Suprapubic skin (tissue), 4 donors: ENCODE data around the gene SF3B1. TPM values are rescaled to one million over a fixed set of nuclear protein-coding genes. Genes with fewer than 3 reads are reported as not detected.

Experiments
- DNase-seq, 2 donors: peaks; one replicate each; pipeline ENCODE4 v3.0.0-alpha.2; 2019; ENCODE audit warnings: low spot score in 2 of 2
- H3K27ac ChIP-seq: fragments of 200-600 bp; sonication (generic); one replicate; pipeline ENCODE4 v1.5.1; 2019
- H3K27me3 ChIP-seq: fragments of 200-600 bp; sonication (generic); one replicate; pipeline ENCODE4 v1.5.1; 2019
- H3K36me3 ChIP-seq: fragments of 200-600 bp; sonication (generic); one replicate; pipeline ENCODE4 v1.5.1; 2019
- H3K4me1 ChIP-seq: fragments of 200-600 bp; sonication (generic); one replicate; pipeline ENCODE4 v1.5.1; 2019
- H3K4me3 ChIP-seq: fragments of 200-600 bp; sonication (generic); one replicate; pipeline ENCODE4 v1.5.1; 2019; ENCODE audit warnings: mild to moderate bottlenecking
- H3K9me3 ChIP-seq: fragments of 200-600 bp; sonication (generic); one replicate; pipeline ENCODE4 v1.5.1; 2019
- CTCF ChIP-seq, 2 donors: fragments of 200-600 bp in 1 of 2; fragments of 450-650 bp in 1 of 2; sonication (generic) in 1 of 2; IDR thresholded peaks; one replicate each; pipeline ENCODE4 v1.5.1; 2016 to 2019; ENCODE audit warnings: antibody characterized with exemption in 2 of 2, mild to moderate bottlenecking in 1 of 2, moderate library complexity in 1 of 2
- EP300 ChIP-seq: sonication (generic); formaldehyde crosslinking; IDR thresholded peaks from one replicate; pipeline ENCODE4 v1.6.1; 2017; ENCODE audit warnings: antibody characterized with exemption
- POLR2A ChIP-seq, 2 donors: fragments of 450-650 bp; IDR thresholded peaks; one replicate each; pipeline ENCODE4 v1.6.1; 2017; ENCODE audit warnings: antibody characterized with exemption in 2 of 2, mild to moderate bottlenecking in 2 of 2, moderate library complexity in 2 of 2
- POLR2AphosphoS5 ChIP-seq, 3 donors: sonication (generic); formaldehyde crosslinking; IDR thresholded peaks; one replicate each; pipeline ENCODE4 v1.6.1; 2017; ENCODE audit warnings: antibody characterized with exemption in 3 of 3
- WGBS: methylation state at CpG from one replicate; pipeline ENCODE4 v1.1.5; 2018; 5-methylcytosine and 5-hydroxymethylcytosine counted together
- total RNA-seq, 4 donors: library from RNA; depleted of rRNA; stranded (reverse); fragments of >200 nt; gene quantifications; one replicate each; pipeline ENCODE4 v1.1.0, GENCODE V29; 2016

SF3B1 gene
- total RNA-seq, 4 donors from 2014 or later: 216 to 894 (median 222) TPM

GRCh38 chr2:197363998-197364397 lies 70.8 kb downstream of the SF3B1 start:
- H3K4me3 ChIP-seq: no peak overlapping the region
- no peaks in the 10 kb centered on the region for H3K36me3 ChIP-seq
- no peaks in the 10 kb centered on the region for H3K4me1 ChIP-seq
- H3K27ac ChIP-seq: no peak overlapping the region
- no peak for DNase-seq
- TF ChIP-seq CTCF (IDR thresholded peaks at IDR 0.05): no peak
- H3K27me3 ChIP-seq: no peaks in the 10 kb centered on the region
- WGBS: 71% methylated on average over 5 of the region's 5 CpGs
- no peaks in the 10 kb centered on the region for H3K9me3 ChIP-seq

DNA sequence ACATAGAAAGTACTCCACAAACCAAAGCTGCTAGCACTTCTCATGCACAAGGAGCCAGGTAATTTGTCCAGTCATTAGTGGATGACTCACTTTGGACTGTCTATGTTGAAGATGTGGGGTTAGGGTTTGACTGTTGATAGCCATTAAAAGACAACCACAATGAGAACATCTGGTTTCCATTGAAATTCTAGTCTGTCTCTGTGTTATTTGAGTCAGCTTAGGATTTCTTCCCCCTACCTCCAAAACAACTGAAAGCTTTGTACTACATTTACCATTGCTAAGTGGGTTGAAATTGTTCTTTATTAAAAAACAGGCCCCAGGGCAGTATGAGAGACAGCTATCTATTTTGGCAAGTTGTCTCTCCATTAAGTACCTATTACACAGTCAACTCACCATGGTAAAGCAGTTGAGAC lies 74.1 kb downstream of the SF3B1 start:
- H3K9me3 ChIP-seq: no peaks in the 10 kb centered on the region
- H3K4me3 ChIP-seq: no peak overlapping the region
- DNase-seq: no peak
- no peak overlapping the region for H3K27ac ChIP-seq
- H3K27me3 ChIP-seq: no peaks in the 10 kb centered on the region
- H3K4me1 ChIP-seq: no peaks in the 10 kb centered on the region
- TF ChIP-seq POLR2A (IDR thresholded peaks at IDR 0.05): no peak
- TF ChIP-seq POLR2AphosphoS5 (IDR thresholded peaks at IDR 0.05): no peak
- no peak for TF ChIP-seq EP300
- no peak for TF ChIP-seq CTCF (IDR thresholded peaks at IDR 0.05)
- no peaks in the 10 kb centered on the region for H3K36me3 ChIP-seq

DNA sequence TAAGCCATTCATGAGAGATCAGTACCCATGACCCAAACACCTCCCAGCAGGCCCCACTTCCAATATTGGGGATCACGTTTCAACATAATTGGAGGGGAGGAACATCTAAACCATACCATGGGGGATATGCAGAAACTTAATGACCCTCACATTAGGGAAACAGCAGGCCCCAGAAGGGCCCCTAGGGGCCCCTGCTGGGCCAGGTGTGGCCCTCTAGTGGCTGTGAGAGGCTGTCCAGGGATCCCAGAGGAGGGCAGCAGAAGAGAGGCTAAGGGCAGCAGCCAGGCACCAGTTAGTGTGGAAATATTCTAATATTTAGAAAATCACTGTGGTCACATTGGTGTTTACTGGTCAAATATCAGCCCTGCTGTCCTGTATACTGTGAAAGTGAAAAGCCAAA lies 75.0 kb downstream of the SF3B1 start:
- TF ChIP-seq POLR2AphosphoS5 (IDR thresholded peaks at IDR 0.05): no peak
- no peak for TF ChIP-seq EP300
- TF ChIP-seq POLR2A (IDR thresholded peaks at IDR 0.05): no peak
- no peak for TF ChIP-seq CTCF (IDR thresholded peaks at IDR 0.05)
- Histone ChIP-seq H3K4me1 (no peaks in the 10 kb centered on the region), H3K27ac (no peak overlapping the region), H3K27me3 (no peaks in the 10 kb centered on the region), H3K9me3 (no peaks in the 10 kb centered on the region), H3K36me3 (no peaks in the 10 kb centered on the region), H3K4me3 (no peak overlapping the region)
- no peak for DNase-seq
- WGBS: 100% methylated on average over 1 of the region's 1 CpG

- no peaks in the 10 kb centered on the region for H3K4me1 ChIP-seq
- H3K4me3 ChIP-seq: no peak overlapping the region
- no peaks in the 10 kb centered on the region for H3K36me3 ChIP-seq
- no peak for DNase-seq
- TF ChIP-seq POLR2A (IDR thresholded peaks at IDR 0.05) (no peak), POLR2AphosphoS5 (IDR thresholded peaks at IDR 0.05) (no peak), EP300 (no peak), CTCF (IDR thresholded peaks at IDR 0.05) (no peak)
- no peak overlapping the region for H3K27ac ChIP-seq
- no peaks in the 10 kb centered on the region for H3K27me3 ChIP-seq
- H3K9me3 ChIP-seq: no peaks in the 10 kb centered on the region
- whole genome bisulfite sequencing: 47% methylated on average over 2 of the region's 2 CpGs
Measured at GRCh38 chr2:197358931-197359330, 75.9 kb downstream of the SF3B1 start.

GRCh38 chr2:197357986-197358385 lies 76.8 kb downstream of the SF3B1 start:
- Histone ChIP-seq H3K27me3 (no peaks in the 10 kb centered on the region), H3K4me1 (no peaks in the 10 kb centered on the region), H3K9me3 (no peaks in the 10 kb centered on the region), H3K36me3 (no peaks in the 10 kb centered on the region), H3K4me3 (no peak overlapping the region), H3K27ac (no peak overlapping the region)
- DNase-seq: no peak
- TF ChIP-seq EP300: no peak
- no peak for TF ChIP-seq CTCF (IDR thresholded peaks at IDR 0.05)
- no peak for TF ChIP-seq POLR2AphosphoS5 (IDR thresholded peaks at IDR 0.05)
- no peak for TF ChIP-seq POLR2A (IDR thresholded peaks at IDR 0.05)
- WGBS: 55% methylated on average over 1 of the region's 1 CpG
